Body of pancreas (tissue), 4 donors: ENCODE data around the gene VPS45. TPM values are rescaled to one million over a fixed set of nuclear protein-coding genes. Genes with fewer than 3 reads are reported as not detected.
"Not testable (repeated sequence)": the region's sequence is repeated elsewhere in the genome, so short reads cannot be mapped to it uniquely, and the experiment has no call there.

Experiments
- ATAC-seq: fragments of 150-250 bp; one replicate; pipeline ENCODE4 v1.9.1; 2016
- DNase-seq, 4 donors: peaks; one replicate each; pipeline ENCODE4 v3.0.0-alpha.2; 2019
- H3K27ac ChIP-seq, 4 donors: fragments of 200-600 bp; sonication (generic); 1 replicate in 3 of 4; 2 replicates in 1 of 4; pipeline versions ENCODE4 v1.5.1 to v1.6.1; 2016 to 2019; ENCODE audit warnings: mild to moderate bottlenecking in 1 of 4, mixed read lengths in 1 of 4, moderate library complexity in 1 of 4
- H3K27me3 ChIP-seq, 2 donors: fragments of 200-600 bp; sonication (generic); one replicate each; pipeline ENCODE4 v1.6.0; 2016; ENCODE audit warnings: mild to moderate bottlenecking in 1 of 2
- H3K36me3 ChIP-seq, 2 donors: fragments of 200-600 bp; sonication (generic); replicated peaks in 1 of 2; 2 replicates each; pipeline ENCODE4 v1.5.1; 2016; ENCODE audit warnings: low read depth in 2 of 2; ENCODE audit not compliant: insufficient read depth in 1 of 2
- H3K4me1 ChIP-seq: fragments of 200-600 bp; sonication (generic); one replicate; pipeline ENCODE4 v1.6.0; 2016
- H3K4me3 ChIP-seq, 2 donors: fragments of 200-600 bp; sonication (generic); 1 replicate in 1 of 2; 2 replicates in 1 of 2; pipeline ENCODE4 v1.5.1; 2016 to 2019
- H3K9me3 ChIP-seq, 3 donors: fragments of 200-600 bp; sonication (generic); 1 replicate in 2 of 3; 2 replicates in 1 of 3; pipeline ENCODE4 v1.5.1; 2016
- POLR2A ChIP-seq, 3 donors: fragments of 450-650 bp; IDR thresholded peaks; one replicate each; pipeline ENCODE4 v1.6.1; 2016; ENCODE audit warnings: antibody characterized with exemption in 3 of 3, mild to moderate bottlenecking in 2 of 3
- WGBS, 2 donors: methylation state at CpG; one replicate each; pipeline ENCODE4 v1.1.5; 2017; 5-methylcytosine and 5-hydroxymethylcytosine counted together
- intact Hi-C: fragments of 100-400 bp; cut with DNase I; formaldehyde crosslinking; loops from one replicate; pipeline ENCODE4 v1.15.1; 2023
- total RNA-seq, 2 donors: library from RNA; depleted of rRNA; stranded (reverse); fragments of >200 nt; gene quantifications; one replicate each; pipeline ENCODE4 v1.1.0, GENCODE V29; 2016
- TF ChIP-seq, protein P1 (sequence below), 7 experiments: fragments of 450-650 bp in 4 of 7; fragments of 200-600 bp in 3 of 7; sonication (generic) in 3 of 7; IDR thresholded peaks; one replicate each; pipeline ENCODE4 v1.5.1; 2016 to 2019; ENCODE audit warnings: antibody characterized with exemption in 7 of 7

VPS45 gene
- total RNA-seq, 2 donors from 2014 or later = 30.9 to 34.3 TPM

DNA sequence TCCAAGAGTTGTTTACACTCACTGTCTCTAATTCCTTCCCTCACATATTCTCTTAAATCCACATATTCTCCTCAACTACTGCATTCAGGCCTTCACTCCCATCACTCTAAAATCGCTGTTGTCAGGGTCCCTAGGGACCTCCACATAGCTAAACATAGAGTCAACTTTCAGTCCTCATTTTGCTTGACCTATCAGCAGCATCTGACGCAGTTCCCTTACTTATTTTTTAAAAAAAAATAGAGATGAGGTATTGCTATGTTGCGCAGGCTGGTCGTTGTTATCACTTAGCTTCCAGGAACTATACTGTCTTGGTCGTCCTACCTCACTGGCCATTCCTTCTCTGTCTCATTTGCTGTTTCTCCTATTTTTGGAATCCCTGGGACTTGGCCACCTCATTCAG lies 70.5 kb downstream of the VPS45 start:
- 76 to 80% methylated on average over 5 of the region's 5 CpGs for WGBS, 2 donors
- H3K4me3 ChIP-seq = no peak overlapping the region

GRCh38 chr1:150141452-150141851 lies 73.9 kb downstream of the VPS45 start:
- no peak overlapping the region for H3K4me3 ChIP-seq
- intact Hi-C loops = no loop called here
- no peaks in the 10 kb centered on the region for H3K9me3 ChIP-seq
- no peaks in the 10 kb centered on the region for H3K36me3 ChIP-seq
- DNase-seq (no peak), ATAC-seq (no peak)
- no peak overlapping the region for H3K27ac ChIP-seq
- TF ChIP-seq, protein P1, sequence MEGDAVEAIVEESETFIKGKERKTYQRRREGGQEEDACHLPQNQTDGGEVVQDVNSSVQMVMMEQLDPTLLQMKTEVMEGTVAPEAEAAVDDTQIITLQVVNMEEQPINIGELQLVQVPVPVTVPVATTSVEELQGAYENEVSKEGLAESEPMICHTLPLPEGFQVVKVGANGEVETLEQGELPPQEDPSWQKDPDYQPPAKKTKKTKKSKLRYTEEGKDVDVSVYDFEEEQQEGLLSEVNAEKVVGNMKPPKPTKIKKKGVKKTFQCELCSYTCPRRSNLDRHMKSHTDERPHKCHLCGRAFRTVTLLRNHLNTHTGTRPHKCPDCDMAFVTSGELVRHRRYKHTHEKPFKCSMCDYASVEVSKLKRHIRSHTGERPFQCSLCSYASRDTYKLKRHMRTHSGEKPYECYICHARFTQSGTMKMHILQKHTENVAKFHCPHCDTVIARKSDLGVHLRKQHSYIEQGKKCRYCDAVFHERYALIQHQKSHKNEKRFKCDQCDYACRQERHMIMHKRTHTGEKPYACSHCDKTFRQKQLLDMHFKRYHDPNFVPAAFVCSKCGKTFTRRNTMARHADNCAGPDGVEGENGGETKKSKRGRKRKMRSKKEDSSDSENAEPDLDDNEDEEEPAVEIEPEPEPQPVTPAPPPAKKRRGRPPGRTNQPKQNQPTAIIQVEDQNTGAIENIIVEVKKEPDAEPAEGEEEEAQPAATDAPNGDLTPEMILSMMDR (IDR thresholded peaks at IDR 0.05) = no peak
- no peak for TF ChIP-seq POLR2A (IDR thresholded peaks at IDR 0.05)
- H3K27me3 ChIP-seq = no peaks in the 10 kb centered on the region
- no peaks in the 10 kb centered on the region for H3K4me1 ChIP-seq

More for the DNA sequence above, 70.5 kb downstream of the VPS45 start:
- H3K27me3 ChIP-seq = no peaks in the 10 kb centered on the region
- TF ChIP-seq POLR2A (IDR thresholded peaks at IDR 0.05) = no peak
- TF ChIP-seq, protein P1 (IDR thresholded peaks at IDR 0.05) = no peak
- ATAC-seq (no peak), DNase-seq (no peak)
- intact Hi-C loops = no loop called here
- no peaks in the 10 kb centered on the region for H3K36me3 ChIP-seq
- H3K4me1 ChIP-seq = no peaks in the 10 kb centered on the region
- H3K27ac ChIP-seq = no peak overlapping the region
- H3K9me3 ChIP-seq = no peaks in the 10 kb centered on the region

DNA sequence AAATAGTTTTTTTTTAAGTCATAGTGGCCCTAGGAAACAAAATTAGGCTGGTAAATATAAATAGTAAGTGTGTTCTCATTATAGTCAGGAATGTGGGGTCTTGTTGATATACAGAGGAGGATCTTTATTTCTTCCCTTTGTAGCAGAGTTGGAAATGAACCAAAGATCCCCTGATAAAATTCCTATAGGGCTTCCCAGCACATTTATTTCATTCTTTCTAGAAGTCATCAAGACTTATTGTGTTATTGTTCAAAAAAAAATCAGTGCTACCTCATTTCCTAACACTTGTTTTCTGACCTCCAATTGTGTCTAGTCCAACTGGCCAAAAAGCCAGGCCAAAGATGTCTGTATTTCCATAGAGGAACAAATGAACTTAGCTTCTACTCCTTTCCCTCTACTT lies 74.5 kb downstream of the VPS45 start:
- intact Hi-C loops = no loop called here
- DNase-seq = no peak
- Histone ChIP-seq H3K27me3 (no peaks in the 10 kb centered on the region), H3K4me3 (no peak overlapping the region), H3K9me3 (no peaks in the 10 kb centered on the region), H3K36me3 (no peaks in the 10 kb centered on the region), H3K27ac (no peak overlapping the region), H3K4me1 (no peaks in the 10 kb centered on the region)
- no peak for ATAC-seq
- TF ChIP-seq, protein P1 (IDR thresholded peaks at IDR 0.05) = no peak
- TF ChIP-seq POLR2A (IDR thresholded peaks at IDR 0.05) = no peak

- WGBS, 2 donors = 58% methylated on average over 5 of the region's 5 CpGs
- Histone ChIP-seq H3K4me3 (no peak overlapping the region), H3K27me3 (no peaks in the 10 kb centered on the region), H3K4me1 (peaks cover 6% of the 10 kb centered on the region), H3K9me3 (no peaks in the 10 kb centered on the region), H3K27ac (no peak overlapping the region), H3K36me3 (no peaks in the 10 kb centered on the region)
- no peak for DNase-seq
- intact Hi-C loops = no loop called here
- TF ChIP-seq POLR2A (IDR thresholded peaks at IDR 0.05) = no peak
- TF ChIP-seq, protein P1 (IDR thresholded peaks at IDR 0.05) = no peak
- ATAC-seq = no peak
Observed at GRCh38 chr1:150144606-150145005, 77.0 kb downstream of the VPS45 start.

- 90 to 94% methylated on average over 5 of the region's 5 CpGs for WGBS, 2 donors
- ATAC-seq, H3K27ac ChIP-seq, H3K4me3 ChIP-seq, DNase-seq, H3K27me3 ChIP-seq, intact Hi-C loops, H3K9me3 ChIP-seq, H3K36me3 ChIP-seq: not testable (repeated sequence)
- H3K4me1 ChIP-seq = peaks cover 11% of the 10 kb centered on the region
Observed at GRCh38 chr1:150146016-150146415, 78.4 kb downstream of the VPS45 start.
